Ovary (tissue), 3 donors: ENCODE data around the gene GGCX.

ENCODE experiments used
- CTCF ChIP-seq, 3 donors: fragments of 450-650 bp in 2 of 3; fragments of 200-600 bp in 1 of 3; IDR thresholded peaks; one replicate each; pipeline versions ENCODE4 v1.5.1 to v1.8.0; 2016 to 2022; ENCODE audit warnings: antibody characterized with exemption in 3 of 3, mild to moderate bottlenecking in 1 of 3
- POLR2A ChIP-seq: fragments of 450-650 bp; IDR thresholded peaks from one replicate; pipeline ENCODE4 v1.6.1; 2017; ENCODE audit warnings: antibody characterized with exemption, mild to moderate bottlenecking, moderate library complexity
- donor health status: DM: no; HTN: no; CAD: no.

GRCh38 chr2:85503851-85504777, 57.2 kb downstream of the GGCX start:
- TF ChIP-seq CTCF (IDR thresholded peaks at IDR 0.05) (no peak), POLR2A (no peak)
